Measurements from ENCODE around the gene NSA2.
A peak's percentile ranks its signal among the peaks of the same experiment; 100 is the strongest.
"Not testable (repeated sequence)": the region's sequence is repeated elsewhere in the genome, so short reads cannot be mapped to it uniquely, and the experiment has no call there.

The NSA2 gene

DNA sequence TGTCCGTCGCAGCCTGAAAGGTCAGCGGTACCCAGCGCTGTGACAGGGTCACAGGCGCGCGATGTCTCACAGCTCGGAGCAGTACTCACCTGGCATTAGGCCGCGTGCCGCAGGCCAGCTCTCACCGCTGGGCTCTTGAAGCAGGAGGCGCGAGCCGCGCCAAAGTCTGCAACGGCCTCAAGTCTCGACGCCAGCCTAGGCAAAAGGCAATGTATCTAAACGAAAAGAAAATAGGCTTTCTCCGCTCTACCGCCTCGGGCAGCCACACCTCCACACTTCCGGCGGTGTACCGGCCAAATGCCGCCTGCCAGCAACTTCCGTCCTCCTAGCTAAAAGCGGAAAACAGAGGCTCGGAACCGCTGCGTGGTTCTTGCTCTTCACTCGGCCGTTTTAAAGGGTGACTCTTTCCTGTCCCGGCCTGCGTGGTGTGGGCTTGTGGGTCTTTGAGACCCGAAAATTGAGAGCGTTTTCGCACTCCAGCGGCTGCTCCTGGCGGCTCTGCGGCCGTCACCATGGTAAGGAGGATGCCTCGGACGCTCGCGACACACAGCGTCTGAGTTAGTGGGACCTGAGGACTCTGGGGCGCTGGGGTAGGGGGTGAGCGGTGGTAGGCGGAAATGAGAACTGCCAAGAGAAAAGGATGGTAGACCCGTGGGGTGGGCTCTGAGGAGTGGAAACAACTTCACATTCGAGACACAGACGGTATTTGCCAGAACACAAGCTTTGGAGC, at the start of gene NSA2, which contains the start of gene GFM2:
Gene NSA2, plus strand, starts transcription at position 401 of the 730 bp plus-strand sequence. Its CDS starts 112 bp downstream, at position 513.
Gene GFM2, minus strand, starts transcription at position 269 of the 730 bp plus-strand sequence. CDS start 3,375 bp downstream, outside the sequence.
- DNase-seq (ENCODE audit: low read depth), result peak; percentile 93

GRCh38 chr5:74717596-74717995, 49.5 kb upstream of the NSA2 start:
- no peak for DNase-seq (ENCODE audit: low read depth)

DNA sequence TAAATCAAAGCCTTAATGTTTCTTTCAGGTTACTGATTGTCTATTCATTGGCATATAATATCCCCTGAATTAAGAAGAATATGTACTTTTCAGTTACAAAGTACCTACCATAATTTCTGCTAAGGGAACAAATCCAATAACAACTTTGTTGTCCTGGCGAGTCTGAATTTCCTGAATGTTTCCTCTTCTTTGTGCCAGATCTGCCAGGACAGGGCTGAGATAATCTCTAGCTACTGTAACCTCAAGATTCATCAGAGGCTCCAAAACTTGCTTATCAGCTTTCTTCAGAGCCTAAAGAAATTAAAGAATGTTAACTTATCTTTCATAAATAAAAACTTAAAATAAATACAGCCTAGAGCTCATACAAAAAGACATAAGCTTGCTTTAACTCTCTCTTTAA, 44.8 kb upstream of the NSA2 start:
- peak; percentile 17 for DNase-seq (ENCODE audit: low read depth)

DNA sequence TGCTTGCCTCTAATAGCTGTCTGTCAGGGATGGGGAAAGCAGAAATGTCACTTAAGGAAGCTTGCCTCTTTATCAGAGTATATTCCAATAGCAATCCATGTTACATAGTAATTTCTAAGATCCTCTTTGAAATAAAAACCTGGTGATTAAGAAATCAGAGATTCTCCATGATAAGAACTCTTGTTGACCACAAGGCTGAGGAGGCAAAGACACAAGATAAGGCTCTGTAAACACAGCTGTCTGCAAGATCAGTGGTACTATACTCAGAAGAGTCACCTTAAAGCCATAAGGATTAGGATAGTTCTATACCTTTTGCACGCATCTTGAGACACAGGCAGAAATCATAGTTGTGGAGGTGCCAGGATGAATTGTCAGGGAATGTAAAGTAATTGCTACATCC, 41.7 kb upstream of the NSA2 start:
- DNase-seq (ENCODE audit: low read depth), result peak; percentile 85

DNA sequence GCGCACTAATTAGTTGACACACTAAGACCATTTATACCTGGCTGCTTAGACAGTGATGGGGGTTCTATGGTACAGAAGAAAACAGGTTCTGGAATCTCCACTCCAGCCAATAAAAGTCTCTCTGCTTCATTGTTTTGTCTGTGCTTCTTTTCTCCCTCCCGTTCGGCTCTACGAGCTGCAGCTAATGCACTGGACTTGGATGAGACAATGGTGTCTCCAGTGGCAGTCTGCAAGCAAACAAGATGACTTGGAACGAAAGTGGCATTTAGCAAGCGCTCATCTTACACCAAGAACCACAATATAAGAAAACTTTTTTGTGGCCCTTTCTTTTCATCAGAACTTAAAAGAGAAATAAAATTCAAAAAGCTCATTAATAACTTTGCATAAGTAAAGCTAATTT, 30.3 kb upstream of the NSA2 start:
- DNase-seq (ENCODE audit: low read depth), result no peak

- DNase-seq (ENCODE audit: low read depth), result no peak
Measured at GRCh38 chr5:74738406-74738805, 28.6 kb upstream of the NSA2 start.

- not testable (repeated sequence) for DNase-seq (ENCODE audit: low read depth)
Measured at GRCh38 chr5:74748742-74749141, 18.3 kb upstream of the NSA2 start.

DNA sequence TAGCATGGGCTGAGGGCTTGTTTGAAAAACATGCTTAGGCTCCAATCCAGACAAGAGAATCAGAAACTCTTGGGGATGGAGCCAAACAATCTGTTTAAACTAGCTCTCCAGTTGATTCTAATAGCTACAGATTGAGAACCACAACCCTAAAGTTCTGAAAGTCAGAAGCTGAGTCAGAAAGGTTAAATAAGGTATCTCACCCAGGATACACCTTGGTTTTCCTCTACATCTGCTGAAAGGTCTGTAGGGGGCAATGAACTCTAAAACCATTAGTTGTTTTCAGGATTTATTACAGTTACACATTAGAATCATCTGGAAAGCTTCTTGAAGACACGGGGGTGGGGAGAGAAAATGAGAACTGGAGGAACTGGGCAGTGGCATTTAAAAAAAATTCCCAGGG, 5.8 kb upstream of the NSA2 start:
- peak; percentile 10 for DNase-seq (ENCODE audit: low read depth)

DNA sequence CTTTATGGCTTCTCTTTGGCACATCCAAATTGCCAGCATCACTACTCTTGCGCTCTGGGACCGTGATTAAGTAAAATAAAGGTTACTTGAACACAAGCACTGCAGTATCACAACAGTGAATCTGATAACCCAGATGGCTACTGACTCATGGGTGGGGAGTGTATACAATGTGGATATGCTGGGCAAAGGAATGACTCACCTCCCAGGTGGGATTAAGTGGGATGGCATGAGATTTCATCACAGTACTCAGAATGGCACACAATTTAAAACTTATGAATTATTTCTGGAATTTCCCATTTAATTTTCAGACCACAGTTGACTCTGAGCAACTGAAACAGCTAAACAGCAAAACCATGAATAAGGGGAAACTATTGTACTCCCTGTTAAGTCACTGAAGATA, 4.5 kb upstream of the NSA2 start:
- DNase-seq (ENCODE audit: low read depth), result peak; percentile 96

DNA sequence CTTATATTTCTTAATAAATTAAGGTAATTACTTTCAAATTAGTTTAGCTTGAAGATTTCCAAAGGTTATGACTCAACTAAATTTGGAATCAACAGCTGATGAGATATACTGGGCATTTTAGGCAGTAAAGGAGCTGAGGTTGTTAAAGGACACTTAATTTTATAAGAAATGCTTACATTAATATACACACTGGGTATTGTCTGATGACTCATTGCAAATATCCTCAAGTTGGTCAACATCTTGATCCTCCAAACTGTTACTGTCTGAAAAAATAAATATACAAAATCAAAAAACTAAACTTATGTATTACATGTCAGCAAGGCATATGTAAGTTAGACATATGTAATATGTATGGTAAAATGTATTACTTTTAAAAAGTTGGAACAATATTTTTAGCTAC, 3.5 kb upstream of the NSA2 start:
- DNase-seq (ENCODE audit: low read depth), result no peak

- DNase-seq (ENCODE audit: low read depth), result peak; percentile 9
Measured at GRCh38 chr5:74765201-74765600, 1.8 kb upstream of the NSA2 start.

DNA sequence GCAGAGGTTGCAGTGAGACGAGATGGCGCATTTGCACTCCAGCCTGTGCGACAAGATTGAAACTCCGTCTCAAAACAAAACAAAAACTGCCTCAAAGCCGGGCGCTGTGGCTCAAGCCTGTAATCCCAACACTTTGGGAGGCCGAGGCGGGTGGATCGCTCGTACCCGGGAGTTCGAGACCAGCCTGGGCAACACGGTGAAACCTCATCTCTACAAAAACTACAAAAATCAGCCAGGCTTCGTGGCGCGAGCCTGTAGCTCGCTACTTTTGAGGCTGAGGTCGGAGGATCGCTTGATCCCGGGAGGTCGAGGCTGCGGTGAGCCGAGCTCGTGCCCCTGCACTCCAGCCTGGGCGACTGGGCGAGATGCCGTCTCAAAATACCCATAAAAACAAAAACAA, 1.1 kb upstream of the NSA2 start:
- DNase-seq (ENCODE audit: low read depth), result no peak

DNA sequence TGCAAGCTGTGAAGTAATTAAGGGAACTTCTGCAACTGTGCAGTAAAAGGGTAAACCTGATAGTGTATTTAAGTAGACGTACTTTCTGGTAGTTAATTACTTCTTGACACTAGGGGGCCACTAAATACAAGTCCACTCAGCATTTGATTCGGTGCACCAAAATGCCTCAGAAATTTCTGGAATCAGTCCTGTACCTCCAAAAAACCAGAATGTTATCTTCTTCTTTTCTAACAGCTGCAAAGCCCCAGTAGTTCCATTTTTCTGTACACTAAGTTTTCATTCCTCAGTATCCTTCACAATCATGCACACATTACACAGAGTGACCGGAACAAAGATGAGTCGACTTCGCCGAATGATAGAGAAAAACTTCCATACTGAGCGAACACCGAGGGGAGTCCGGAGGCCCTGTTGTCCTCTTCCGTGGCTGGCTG, 616 bp upstream of the NSA2 start:
- peak; percentile 61 for DNase-seq (ENCODE audit: low read depth)

GRCh38 chr5:74767579-74767913, 497 bp downstream of the NSA2 start:
- peak; percentile 72 for DNase-seq (ENCODE audit: low read depth)

DNA sequence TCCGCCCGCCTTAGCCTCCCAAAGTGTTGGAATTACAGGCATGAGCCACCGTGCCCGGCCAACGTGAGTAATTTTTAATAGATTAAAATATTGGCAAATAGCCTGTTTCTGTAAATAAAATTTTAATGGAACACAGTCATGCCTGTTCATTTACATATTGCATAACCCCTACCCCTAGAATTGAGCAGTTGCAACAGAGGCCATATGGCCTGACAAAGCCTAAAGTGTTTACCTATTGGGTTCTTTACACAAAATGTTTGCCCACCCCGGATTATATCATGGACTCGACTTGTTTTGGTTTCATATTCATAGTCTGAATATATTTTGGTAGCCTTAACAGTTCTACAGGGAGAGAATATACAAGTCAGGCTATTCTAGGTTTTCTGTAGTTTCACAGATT, 5.3 kb downstream of the NSA2 start:
- peak; percentile 43 for DNase-seq (ENCODE audit: low read depth)

- no peak for DNase-seq (ENCODE audit: low read depth)
Measured at GRCh38 chr5:74778609-74779008, 11.6 kb downstream of the NSA2 start.

DNA sequence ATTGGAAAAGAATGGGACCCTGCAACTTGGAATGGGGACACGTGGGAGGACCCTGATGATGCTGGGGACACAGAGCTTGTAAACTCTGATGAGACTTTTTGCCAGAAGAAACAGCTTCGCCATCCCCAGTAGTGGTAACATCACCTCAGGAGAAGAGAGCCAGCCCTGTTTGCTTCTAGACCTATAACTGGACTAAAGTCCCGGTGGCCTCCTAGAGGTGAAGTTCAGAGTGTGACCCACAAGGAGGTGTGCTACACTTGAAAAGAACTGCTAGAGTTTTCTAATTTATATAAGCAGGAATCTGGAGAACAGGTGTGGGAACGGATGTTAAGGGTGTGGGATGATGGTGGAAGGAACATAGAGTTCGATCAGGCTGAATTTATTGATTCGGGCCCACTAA, 19.8 kb downstream of the NSA2 start:
- DNase-seq (ENCODE audit: low read depth), result no peak

DNA sequence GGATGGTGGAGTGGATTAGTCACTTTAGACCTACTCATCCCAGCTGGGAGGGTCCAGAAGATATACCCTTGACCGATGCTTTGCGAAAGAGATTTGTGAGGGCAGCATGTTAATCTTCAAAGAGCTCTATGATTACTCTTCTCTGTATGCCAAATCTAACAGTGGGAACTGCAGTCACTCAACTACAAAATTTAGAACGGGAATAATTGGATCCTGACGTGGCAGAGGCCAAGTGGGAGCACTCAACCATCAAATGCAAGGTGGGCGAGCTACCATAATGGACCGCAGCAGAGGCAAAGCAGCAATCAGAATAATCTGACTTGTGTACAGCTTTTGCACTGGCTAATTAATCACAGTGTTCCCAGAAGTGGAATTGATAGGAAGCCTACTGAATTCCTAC, 20.4 kb downstream of the NSA2 start:
- no peak for DNase-seq (ENCODE audit: low read depth)

DNA sequence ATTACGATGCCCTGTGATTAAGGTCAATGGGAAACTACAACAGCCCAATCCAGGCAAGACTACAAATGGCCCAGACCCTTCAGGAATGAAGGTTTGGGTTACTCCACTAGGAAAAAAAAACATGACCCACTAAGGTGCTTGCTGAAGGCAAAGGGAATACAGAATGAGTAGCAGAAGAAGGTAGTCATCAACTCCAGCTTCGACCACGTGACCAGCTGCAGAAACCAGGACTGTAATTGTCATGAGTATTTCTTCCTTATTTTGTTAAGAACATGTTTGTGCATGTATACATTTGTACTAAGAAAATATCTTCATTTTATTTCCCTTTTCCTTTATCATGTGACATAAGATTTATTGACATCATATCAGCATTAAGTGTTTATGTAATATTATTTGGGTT, 24.6 kb downstream of the NSA2 start:
- not testable (repeated sequence) for DNase-seq (ENCODE audit: low read depth)

DNA sequence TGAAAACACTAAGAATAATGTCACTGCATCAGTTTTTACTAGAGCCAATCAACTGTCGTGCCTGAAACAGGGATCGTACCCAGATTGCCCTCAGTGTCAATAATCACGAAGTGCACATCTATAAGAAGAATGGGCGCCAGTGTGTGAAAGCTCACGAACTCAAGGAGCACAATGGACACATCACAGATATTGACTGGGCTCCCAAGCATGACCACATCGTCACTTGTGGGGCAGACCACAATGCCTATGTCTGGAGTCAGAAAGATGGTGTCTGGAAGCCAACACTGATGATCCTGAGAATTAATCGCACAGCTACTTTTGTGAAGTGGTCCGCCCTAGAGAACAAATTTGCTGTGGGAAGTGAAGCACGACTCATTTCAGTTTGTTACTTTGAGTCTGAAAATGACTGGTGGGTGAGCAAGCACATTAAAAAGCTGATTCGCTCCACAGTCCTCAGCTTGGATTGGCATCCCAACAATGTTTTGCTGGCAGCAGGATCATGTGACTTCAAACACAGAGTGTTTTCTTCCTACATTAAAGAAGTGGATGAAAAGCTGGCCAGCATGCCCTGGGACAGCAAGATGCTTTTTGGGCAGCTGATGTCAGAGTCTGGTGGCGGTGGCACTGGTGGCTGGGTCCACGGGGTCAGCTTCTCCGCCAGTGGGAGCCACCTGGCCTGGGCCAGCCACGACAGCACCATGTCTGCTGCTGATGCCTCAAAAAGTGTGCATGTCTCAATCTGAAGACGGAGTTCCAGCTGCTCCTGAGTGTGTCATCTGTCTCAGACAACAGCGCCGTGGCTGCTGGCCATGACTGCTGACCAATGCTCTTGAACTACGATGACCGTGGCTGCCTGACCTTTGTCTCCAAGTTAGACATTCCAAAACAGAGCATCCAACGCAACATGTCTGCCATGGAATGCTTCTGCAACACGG, 32.2 kb downstream of the NSA2 start:
- no peak for DNase-seq (ENCODE audit: low read depth)

GRCh38 chr5:74801197-74801596, 34.1 kb downstream of the NSA2 start:
- no peak for DNase-seq (ENCODE audit: low read depth)

DNA sequence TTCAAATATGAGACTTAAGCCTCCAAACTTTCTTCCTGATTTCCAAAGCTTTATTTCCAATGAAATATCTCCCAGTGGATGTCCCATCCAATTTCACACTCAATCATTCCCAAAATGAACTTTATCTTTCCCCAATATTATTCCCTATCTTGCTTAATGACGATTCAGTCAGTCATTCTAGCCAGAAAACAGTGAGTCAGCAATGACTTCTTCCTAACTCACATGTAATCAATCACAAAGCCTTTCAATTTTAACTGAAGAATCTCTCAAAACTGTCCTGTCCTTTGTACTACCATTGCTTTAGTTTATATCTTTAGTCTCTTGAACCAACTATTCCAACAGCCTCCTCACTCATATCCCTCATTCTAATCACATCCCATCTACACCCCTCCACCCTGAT, 34.9 kb downstream of the NSA2 start:
- no peak for DNase-seq (ENCODE audit: low read depth)

DNA sequence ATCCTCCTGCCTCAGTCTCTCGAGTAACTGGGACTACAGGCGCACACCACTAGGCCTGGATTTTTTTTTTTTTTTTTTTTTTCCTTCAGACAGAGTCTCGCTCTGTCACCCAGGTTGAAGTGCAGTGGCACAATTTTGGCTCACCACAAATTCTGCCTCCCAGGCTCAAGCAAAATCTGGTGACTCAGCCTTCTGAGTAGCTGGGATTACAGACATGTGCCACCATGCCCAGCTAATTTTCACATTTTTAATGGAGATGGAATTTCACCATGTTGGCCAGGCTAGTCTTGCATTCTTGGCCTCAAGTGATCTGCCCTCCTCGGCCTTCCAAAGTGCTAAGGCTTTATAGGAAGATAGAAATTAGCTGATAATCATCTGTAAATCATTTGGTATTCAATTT, 43.9 kb downstream of the NSA2 start:
- no peak for DNase-seq (ENCODE audit: low read depth)

All from amniotic epithelial cell (primary cell).